ENCODE measurements around the gene IQSEC3. TPM values are rescaled to one million over a fixed set of nuclear protein-coding genes. Genes with fewer than 3 reads are reported as not detected.
"Not testable (repeated sequence)": the region's sequence is repeated elsewhere in the genome, so short reads cannot be mapped to it uniquely, and the experiment has no call there.

The IQSEC3 gene
- total RNA-seq, 1 experiment from 2014 or later = 1.7 TPM

DNA sequence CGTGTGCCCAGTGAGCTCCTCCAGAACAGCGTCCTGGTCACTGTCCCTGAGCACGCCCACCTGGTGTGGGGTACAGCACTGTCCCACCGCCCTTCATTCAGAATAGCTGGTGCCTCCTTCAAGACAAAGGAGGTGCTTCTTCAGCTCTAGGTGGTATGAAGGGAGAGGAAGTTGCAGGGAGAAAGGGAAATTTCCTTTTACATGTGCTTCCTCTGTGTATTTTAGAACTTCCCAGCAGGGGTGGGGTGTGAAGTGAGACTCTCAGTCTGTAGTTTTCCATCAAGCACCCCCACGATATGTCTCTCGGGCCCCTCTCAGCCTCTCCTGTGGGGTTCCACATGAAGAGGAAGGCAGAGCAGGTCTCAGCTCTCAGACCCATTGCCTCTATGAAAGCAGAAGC is 148.5 kb downstream of the IQSEC3 start:
- CTCF ChIA-PET = interaction anchor here (1.0 to 1.2 kb wide), 2 partner anchors 25 to 27 kb away, joined by 3 to 4 read pairs; no protein-coding TSS in a partner anchor
- H3K4me3 Mint-ChIP-seq = no peak overlapping the region
- H3K4me1 Mint-ChIP-seq = peaks cover 27% of the 10 kb centered on the region
- H3K36me3 Mint-ChIP-seq = no peaks in the 10 kb centered on the region
- H3K27ac Mint-ChIP-seq = no peak overlapping the region
- peaks cover 39% of the 10 kb centered on the region for H3K27me3 Mint-ChIP-seq (ENCODE audit: low read depth)
- POLR2A ChIA-PET = no interaction called here
- ATAC-seq = no peak
- no peak for DNase-seq (ENCODE audit: low spot score)
- H3K9me3 Mint-ChIP-seq = no peaks in the 10 kb centered on the region
- TF ChIP-seq JUN (CRISPR knock-in tag; IDR thresholded peaks at IDR 0.05) = no peak
- no peak for TF ChIP-seq ELF4 (CRISPR knock-in tag; IDR thresholded peaks at IDR 0.05; ENCODE audit: low read depth)
- TF ChIP-seq, protein P1, sequence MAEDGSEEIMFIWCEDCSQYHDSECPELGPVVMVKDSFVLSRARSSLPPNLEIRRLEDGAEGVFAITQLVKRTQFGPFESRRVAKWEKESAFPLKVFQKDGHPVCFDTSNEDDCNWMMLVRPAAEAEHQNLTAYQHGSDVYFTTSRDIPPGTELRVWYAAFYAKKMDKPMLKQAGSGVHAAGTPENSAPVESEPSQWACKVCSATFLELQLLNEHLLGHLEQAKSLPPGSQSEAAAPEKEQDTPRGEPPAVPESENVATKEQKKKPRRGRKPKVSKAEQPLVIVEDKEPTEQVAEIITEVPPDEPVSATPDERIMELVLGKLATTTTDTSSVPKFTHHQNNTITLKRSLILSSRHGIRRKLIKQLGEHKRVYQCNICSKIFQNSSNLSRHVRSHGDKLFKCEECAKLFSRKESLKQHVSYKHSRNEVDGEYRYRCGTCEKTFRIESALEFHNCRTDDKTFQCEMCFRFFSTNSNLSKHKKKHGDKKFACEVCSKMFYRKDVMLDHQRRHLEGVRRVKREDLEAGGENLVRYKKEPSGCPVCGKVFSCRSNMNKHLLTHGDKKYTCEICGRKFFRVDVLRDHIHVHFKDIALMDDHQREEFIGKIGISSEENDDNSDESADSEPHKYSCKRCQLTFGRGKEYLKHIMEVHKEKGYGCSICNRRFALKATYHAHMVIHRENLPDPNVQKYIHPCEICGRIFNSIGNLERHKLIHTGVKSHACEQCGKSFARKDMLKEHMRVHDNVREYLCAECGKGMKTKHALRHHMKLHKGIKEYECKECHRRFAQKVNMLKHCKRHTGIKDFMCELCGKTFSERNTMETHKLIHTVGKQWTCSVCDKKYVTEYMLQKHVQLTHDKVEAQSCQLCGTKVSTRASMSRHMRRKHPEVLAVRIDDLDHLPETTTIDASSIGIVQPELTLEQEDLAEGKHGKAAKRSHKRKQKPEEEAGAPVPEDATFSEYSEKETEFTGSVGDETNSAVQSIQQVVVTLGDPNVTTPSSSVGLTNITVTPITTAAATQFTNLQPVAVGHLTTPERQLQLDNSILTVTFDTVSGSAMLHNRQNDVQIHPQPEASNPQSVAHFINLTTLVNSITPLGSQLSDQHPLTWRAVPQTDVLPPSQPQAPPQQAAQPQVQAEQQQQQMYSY (CRISPR knock-in tag; IDR thresholded peaks at IDR 0.05) = no peak
- no peak for TF ChIP-seq MXD4 (CRISPR knock-in tag; IDR thresholded peaks at IDR 0.05; ENCODE audit: borderline replicate concordance)
- TF ChIP-seq NFE2L1 (CRISPR knock-in tag; IDR thresholded peaks at IDR 0.05) = no peak
- TF ChIP-seq TEAD1 (CRISPR knock-in tag; IDR thresholded peaks at IDR 0.05) = no peak
- TF ChIP-seq, protein P2, sequence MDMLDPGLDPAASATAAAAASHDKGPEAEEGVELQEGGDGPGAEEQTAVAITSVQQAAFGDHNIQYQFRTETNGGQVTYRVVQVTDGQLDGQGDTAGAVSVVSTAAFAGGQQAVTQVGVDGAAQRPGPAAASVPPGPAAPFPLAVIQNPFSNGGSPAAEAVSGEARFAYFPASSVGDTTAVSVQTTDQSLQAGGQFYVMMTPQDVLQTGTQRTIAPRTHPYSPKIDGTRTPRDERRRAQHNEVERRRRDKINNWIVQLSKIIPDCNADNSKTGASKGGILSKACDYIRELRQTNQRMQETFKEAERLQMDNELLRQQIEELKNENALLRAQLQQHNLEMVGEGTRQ (CRISPR knock-in tag; IDR thresholded peaks at IDR 0.05) = no peak
- TF ChIP-seq ZNF416 (CRISPR knock-in tag; IDR thresholded peaks at IDR 0.05) = no peak
- TF ChIP-seq, protein P3, sequence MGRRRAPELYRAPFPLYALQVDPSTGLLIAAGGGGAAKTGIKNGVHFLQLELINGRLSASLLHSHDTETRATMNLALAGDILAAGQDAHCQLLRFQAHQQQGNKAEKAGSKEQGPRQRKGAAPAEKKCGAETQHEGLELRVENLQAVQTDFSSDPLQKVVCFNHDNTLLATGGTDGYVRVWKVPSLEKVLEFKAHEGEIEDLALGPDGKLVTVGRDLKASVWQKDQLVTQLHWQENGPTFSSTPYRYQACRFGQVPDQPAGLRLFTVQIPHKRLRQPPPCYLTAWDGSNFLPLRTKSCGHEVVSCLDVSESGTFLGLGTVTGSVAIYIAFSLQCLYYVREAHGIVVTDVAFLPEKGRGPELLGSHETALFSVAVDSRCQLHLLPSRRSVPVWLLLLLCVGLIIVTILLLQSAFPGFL (CRISPR knock-in tag; IDR thresholded peaks at IDR 0.05; ENCODE audit: borderline replicate concordance) = no peak
- no peak for TF ChIP-seq NFYB (CRISPR knock-in tag; conservative IDR thresholded peaks at IDR 0.05; ENCODE audit: low read depth)
- TF ChIP-seq, protein P4, sequence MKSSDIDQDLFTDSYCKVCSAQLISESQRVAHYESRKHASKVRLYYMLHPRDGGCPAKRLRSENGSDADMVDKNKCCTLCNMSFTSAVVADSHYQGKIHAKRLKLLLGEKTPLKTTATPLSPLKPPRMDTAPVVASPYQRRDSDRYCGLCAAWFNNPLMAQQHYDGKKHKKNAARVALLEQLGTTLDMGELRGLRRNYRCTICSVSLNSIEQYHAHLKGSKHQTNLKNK (CRISPR knock-in tag; IDR thresholded peaks at IDR 0.05) = no peak
- TF ChIP-seq, protein P5, sequence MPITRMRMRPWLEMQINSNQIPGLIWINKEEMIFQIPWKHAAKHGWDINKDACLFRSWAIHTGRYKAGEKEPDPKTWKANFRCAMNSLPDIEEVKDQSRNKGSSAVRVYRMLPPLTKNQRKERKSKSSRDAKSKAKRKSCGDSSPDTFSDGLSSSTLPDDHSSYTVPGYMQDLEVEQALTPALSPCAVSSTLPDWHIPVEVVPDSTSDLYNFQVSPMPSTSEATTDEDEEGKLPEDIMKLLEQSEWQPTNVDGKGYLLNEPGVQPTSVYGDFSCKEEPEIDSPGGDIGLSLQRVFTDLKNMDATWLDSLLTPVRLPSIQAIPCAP (CRISPR knock-in tag; IDR thresholded peaks at IDR 0.05) = no peak
- no peak for TF ChIP-seq SMAD3 (CRISPR knock-in tag; IDR thresholded peaks at IDR 0.05; ENCODE audit: borderline replicate concordance)
- TF ChIP-seq, protein P6, sequence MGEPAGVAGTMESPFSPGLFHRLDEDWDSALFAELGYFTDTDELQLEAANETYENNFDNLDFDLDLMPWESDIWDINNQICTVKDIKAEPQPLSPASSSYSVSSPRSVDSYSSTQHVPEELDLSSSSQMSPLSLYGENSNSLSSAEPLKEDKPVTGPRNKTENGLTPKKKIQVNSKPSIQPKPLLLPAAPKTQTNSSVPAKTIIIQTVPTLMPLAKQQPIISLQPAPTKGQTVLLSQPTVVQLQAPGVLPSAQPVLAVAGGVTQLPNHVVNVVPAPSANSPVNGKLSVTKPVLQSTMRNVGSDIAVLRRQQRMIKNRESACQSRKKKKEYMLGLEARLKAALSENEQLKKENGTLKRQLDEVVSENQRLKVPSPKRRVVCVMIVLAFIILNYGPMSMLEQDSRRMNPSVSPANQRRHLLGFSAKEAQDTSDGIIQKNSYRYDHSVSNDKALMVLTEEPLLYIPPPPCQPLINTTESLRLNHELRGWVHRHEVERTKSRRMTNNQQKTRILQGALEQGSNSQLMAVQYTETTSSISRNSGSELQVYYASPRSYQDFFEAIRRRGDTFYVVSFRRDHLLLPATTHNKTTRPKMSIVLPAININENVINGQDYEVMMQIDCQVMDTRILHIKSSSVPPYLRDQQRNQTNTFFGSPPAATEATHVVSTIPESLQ (CRISPR knock-in tag; IDR thresholded peaks at IDR 0.05) = no peak
- TF ChIP-seq, protein P7, sequence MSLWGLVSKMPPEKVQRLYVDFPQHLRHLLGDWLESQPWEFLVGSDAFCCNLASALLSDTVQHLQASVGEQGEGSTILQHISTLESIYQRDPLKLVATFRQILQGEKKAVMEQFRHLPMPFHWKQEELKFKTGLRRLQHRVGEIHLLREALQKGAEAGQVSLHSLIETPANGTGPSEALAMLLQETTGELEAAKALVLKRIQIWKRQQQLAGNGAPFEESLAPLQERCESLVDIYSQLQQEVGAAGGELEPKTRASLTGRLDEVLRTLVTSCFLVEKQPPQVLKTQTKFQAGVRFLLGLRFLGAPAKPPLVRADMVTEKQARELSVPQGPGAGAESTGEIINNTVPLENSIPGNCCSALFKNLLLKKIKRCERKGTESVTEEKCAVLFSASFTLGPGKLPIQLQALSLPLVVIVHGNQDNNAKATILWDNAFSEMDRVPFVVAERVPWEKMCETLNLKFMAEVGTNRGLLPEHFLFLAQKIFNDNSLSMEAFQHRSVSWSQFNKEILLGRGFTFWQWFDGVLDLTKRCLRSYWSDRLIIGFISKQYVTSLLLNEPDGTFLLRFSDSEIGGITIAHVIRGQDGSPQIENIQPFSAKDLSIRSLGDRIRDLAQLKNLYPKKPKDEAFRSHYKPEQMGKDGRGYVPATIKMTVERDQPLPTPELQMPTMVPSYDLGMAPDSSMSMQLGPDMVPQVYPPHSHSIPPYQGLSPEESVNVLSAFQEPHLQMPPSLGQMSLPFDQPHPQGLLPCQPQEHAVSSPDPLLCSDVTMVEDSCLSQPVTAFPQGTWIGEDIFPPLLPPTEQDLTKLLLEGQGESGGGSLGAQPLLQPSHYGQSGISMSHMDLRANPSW (CRISPR knock-in tag; conservative IDR thresholded peaks at IDR 0.05; ENCODE audit: low read depth) = no peak
- TF ChIP-seq ESRRA (CRISPR knock-in tag; IDR thresholded peaks at IDR 0.05; ENCODE audit: borderline replicate concordance) = no peak
- no peak for TF ChIP-seq SOX15 (CRISPR knock-in tag; IDR thresholded peaks at IDR 0.05)
- TF ChIP-seq ATF1 (CRISPR knock-in tag; IDR thresholded peaks at IDR 0.05) = no peak

DNA sequence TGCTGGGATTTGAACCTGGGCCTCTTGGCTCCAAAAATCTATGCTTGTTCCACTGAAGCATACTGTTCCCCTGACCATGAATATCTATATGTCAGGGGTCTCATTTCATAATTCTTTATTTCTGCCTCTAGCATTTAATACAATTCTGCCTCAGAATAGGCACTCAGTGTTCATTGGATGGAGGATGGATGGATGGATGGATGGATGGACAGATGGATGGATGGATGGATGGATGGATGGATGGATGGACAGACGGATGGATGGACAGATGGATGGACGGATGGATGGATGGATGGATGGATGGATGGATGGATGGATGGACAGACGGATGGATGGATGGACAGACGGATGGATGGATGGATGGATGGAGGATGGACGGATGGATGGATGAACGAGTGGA is 150.5 kb downstream of the IQSEC3 start:
- not testable (repeated sequence) for H3K9me3 Mint-ChIP-seq; H3K27ac Mint-ChIP-seq; H3K4me3 Mint-ChIP-seq; ATAC-seq; DNase-seq (ENCODE audit: low spot score); H3K36me3 Mint-ChIP-seq
- Mint-ChIP-seq H3K4me1 (peaks cover 32% of the 10 kb centered on the region), H3K27me3 (ENCODE audit: low read depth) (peaks cover 20% of the 10 kb centered on the region)
- POLR2A ChIA-PET = interaction anchor here (0.8 kb wide), 1 partner anchor 13 kb away, joined by 4 read pairs; no protein-coding TSS in a partner anchor
- CTCF ChIA-PET = interaction anchor here (1.1 to 3.9 kb wide), 3 partner anchors 14 to 46 kb away, joined by 3 to 43 read pairs (median 5); no protein-coding TSS in a partner anchor
